GM19238 (cell line): ENCODE results near the gene MCMBP.
"Not testable (repeated sequence)": the region's sequence is repeated elsewhere in the genome, so short reads cannot be mapped to it uniquely, and the experiment has no call there.

Source experiments
- DNase-seq: peaks from one replicate; pipeline ENCODE4 v3.0.0; 2011; ENCODE audit warnings: low spot score; ENCODE audit not compliant: insufficient read length

MCMBP gene

GRCh38 chr10:119872610-119872859, at the start of gene MCMBP:
TSS of gene MCMBP (minus strand) at chr10:119872843. CDS start at chr10:119872584, 259 bp downstream.
- no peak for DNase-seq

GRCh38 chr10:119919826-119920225, 47.2 kb upstream of the MCMBP start:
- DNase-seq = no peak

- DNase-seq = no peak
Observed at GRCh38 chr10:119919271-119919670, 46.6 kb upstream of the MCMBP start.

- no peak for DNase-seq
Observed at GRCh38 chr10:119917777-119918176, 45.1 kb upstream of the MCMBP start.

GRCh38 chr10:119910689-119911088, 38.0 kb upstream of the MCMBP start:
- no peak for DNase-seq

GRCh38 chr10:119908166-119908565, 35.5 kb upstream of the MCMBP start:
- DNase-seq = no peak

GRCh38 chr10:119907695-119908094, 35.1 kb upstream of the MCMBP start:
- DNase-seq = not testable (repeated sequence)

GRCh38 chr10:119903946-119904666, 31.5 kb upstream of the MCMBP start:
- DNase-seq = no peak

- DNase-seq = no peak
Observed at GRCh38 chr10:119898577-119898976, 25.9 kb upstream of the MCMBP start.

- no peak for DNase-seq
Observed at GRCh38 chr10:119896937-119897770, 24.5 kb upstream of the MCMBP start.

- no peak for DNase-seq
Observed at GRCh38 chr10:119896061-119896655, 23.5 kb upstream of the MCMBP start.

GRCh38 chr10:119893845-119894427, 21.3 kb upstream of the MCMBP start:
- DNase-seq = no peak

- DNase-seq = no peak
Observed at GRCh38 chr10:119893074-119893473, 20.4 kb upstream of the MCMBP start.

GRCh38 chr10:119892188-119893065, 19.8 kb upstream of the MCMBP start, which contains the start of gene SEC23IP:
TSS of gene SEC23IP (plus strand) at chr10:119892730. CDS start at chr10:119892783, 53 bp downstream.
- DNase-seq = peak; percentile 84

GRCh38 chr10:119891849-119892187, 19.2 kb upstream of the MCMBP start:
- not testable (repeated sequence) for DNase-seq

- DNase-seq = not testable (repeated sequence)
Observed at GRCh38 chr10:119890307-119890706, 17.7 kb upstream of the MCMBP start.

GRCh38 chr10:119889201-119889600, 16.6 kb upstream of the MCMBP start:
- not testable (repeated sequence) for DNase-seq

- DNase-seq = not testable (repeated sequence)
Observed at GRCh38 chr10:119888715-119889114, 16.1 kb upstream of the MCMBP start.

- not testable (repeated sequence) for DNase-seq
Observed at GRCh38 chr10:119886070-119886469, 13.4 kb upstream of the MCMBP start.

- DNase-seq = not testable (repeated sequence)
Observed at GRCh38 chr10:119883901-119884611, 11.4 kb upstream of the MCMBP start.
